Tibial nerve (tissue), 4 donors: ENCODE measurements around the gene PPP1R1A. TPM values are rescaled to one million over a fixed set of nuclear protein-coding genes. Genes with fewer than 3 reads are reported as not detected.

Experiments used
- DNase-seq, 2 donors: peaks; one replicate each; pipeline ENCODE4 v3.0.0-alpha.2; 2019; ENCODE audit warnings: low spot score in 2 of 2
- H3K27ac ChIP-seq, 4 donors: fragments of 200-600 bp; sonication (generic) in 3 of 4; one replicate each; pipeline ENCODE4 v1.5.1; 2017 to 2019; ENCODE audit warnings: mild to moderate bottlenecking in 1 of 4
- H3K27me3 ChIP-seq, 2 donors: fragments of 200-600 bp; sonication (generic) in 1 of 2; one replicate each; pipeline versions ENCODE4 v1.5.1 to v1.6.0; 2017 to 2019
- H3K36me3 ChIP-seq, 3 donors: fragments of 200-600 bp; sonication (generic); one replicate each; pipeline ENCODE4 v1.5.1; 2018 to 2019
- H3K4me1 ChIP-seq, 4 donors: fragments of 200-600 bp; sonication (generic) in 3 of 4; one replicate each; pipeline ENCODE4 v1.5.1; 2017 to 2019
- H3K4me3 ChIP-seq, 4 donors: fragments of 200-600 bp; sonication (generic) in 3 of 4; one replicate each; pipeline ENCODE4 v1.5.1; 2017 to 2019; ENCODE audit warnings: mild to moderate bottlenecking in 1 of 4, moderate library complexity in 1 of 4
- H3K9me3 ChIP-seq, 4 donors: fragments of 200-600 bp; sonication (generic) in 3 of 4; one replicate each; pipeline ENCODE4 v1.5.1; 2017 to 2019
- CTCF ChIP-seq, 5 experiments: fragments of 200-600 bp in 3 of 5; fragments of 450-650 bp in 2 of 5; sonication (generic) in 3 of 5; IDR thresholded peaks; one replicate each; pipeline ENCODE4 v1.5.1; 2016 to 2019; ENCODE audit warnings: antibody characterized with exemption in 5 of 5, mild to moderate bottlenecking in 3 of 5, moderate library complexity in 2 of 5
- EP300 ChIP-seq, 2 donors: sonication (generic); formaldehyde crosslinking; IDR thresholded peaks; one replicate each; pipeline ENCODE4 v1.6.1; 2017; ENCODE audit warnings: antibody characterized with exemption in 2 of 2, mild to moderate bottlenecking in 1 of 2
- POLR2A ChIP-seq, 2 donors: fragments of 450-650 bp; IDR thresholded peaks; one replicate each; pipeline ENCODE4 v1.6.1; 2017; ENCODE audit warnings: antibody characterized with exemption in 2 of 2, mild to moderate bottlenecking in 2 of 2, moderate library complexity in 2 of 2
- WGBS, 2 donors: methylation state at CpG; one replicate each; pipeline ENCODE4 v1.1.5; 2018; 5-methylcytosine and 5-hydroxymethylcytosine counted together
- total RNA-seq, 4 donors: library from RNA; depleted of rRNA; stranded (reverse); fragments of >200 nt; gene quantifications; one replicate each; pipeline ENCODE4 v1.1.0, GENCODE V29; 2016

PPP1R1A gene
- total RNA-seq, 4 donors from 2014 or later, result 26.1 to 77.6 (median 42.5) TPM

- 97% methylated on average over 3 of the region's 3 CpGs for WGBS, 2 donors
- Histone ChIP-seq H3K4me3 (no peak overlapping the region), H3K9me3 (peaks cover 0 to 3% (median 0%) of the 10 kb centered on the region in 4 donors), H3K27me3 (no peaks in the 10 kb centered on the region), H3K27ac (no peak overlapping the region), H3K36me3 (no peaks in the 10 kb centered on the region), H3K4me1 (no peaks in the 10 kb centered on the region)
- no peak for DNase-seq
- TF ChIP-seq EP300 (IDR thresholded peaks at IDR 0.05), result no peak
- TF ChIP-seq POLR2A (IDR thresholded peaks at IDR 0.05), result no peak
- TF ChIP-seq CTCF (IDR thresholded peaks at IDR 0.05), result no peak
Observed at GRCh38 chr12:54628186-54628846, 39.9 kb upstream of the PPP1R1A start.

GRCh38 chr12:54627304-54627703 lies 38.8 kb upstream of the PPP1R1A start:
- H3K27ac ChIP-seq, result no peak overlapping the region
- no peaks in the 10 kb centered on the region for H3K4me1 ChIP-seq
- H3K36me3 ChIP-seq, result no peaks in the 10 kb centered on the region
- WGBS, 2 donors, result 91 to 92% methylated on average over 3 of the region's 3 CpGs
- DNase-seq, result no peak
- H3K9me3 ChIP-seq, result peaks cover 0 to 3% (median 0%) of the 10 kb centered on the region in 4 donors
- H3K27me3 ChIP-seq, result no peaks in the 10 kb centered on the region
- TF ChIP-seq POLR2A (IDR thresholded peaks at IDR 0.05), result no peak
- no peak for TF ChIP-seq CTCF (IDR thresholded peaks at IDR 0.05)
- no peak for TF ChIP-seq EP300 (IDR thresholded peaks at IDR 0.05)
- H3K4me3 ChIP-seq, result no peak overlapping the region

- no peaks in the 10 kb centered on the region for H3K36me3 ChIP-seq
- H3K27me3 ChIP-seq, result no peaks in the 10 kb centered on the region
Observed at GRCh38 chr12:54625598-54625997, 37.1 kb upstream of the PPP1R1A start.

GRCh38 chr12:54624315-54625279 lies 36.1 kb upstream of the PPP1R1A start:
- WGBS, 2 donors, result 41 to 44% methylated on average over 5 of the region's 5 CpGs
- TF ChIP-seq EP300 (IDR thresholded peaks at IDR 0.05), result no peak
- Histone ChIP-seq H3K36me3 (no peaks in the 10 kb centered on the region), H3K9me3 (peaks cover 0 to 3% (median 0%) of the 10 kb centered on the region in 4 donors), H3K27ac (no peak overlapping the region), H3K4me1 (no peaks in the 10 kb centered on the region), H3K4me3 (no peak overlapping the region), H3K27me3 (no peaks in the 10 kb centered on the region)
- DNase-seq, result no peak

More at GRCh38 chr12:54625598-54625997, 37.1 kb upstream of the PPP1R1A start:
- Histone ChIP-seq H3K4me1 (no peaks in the 10 kb centered on the region), H3K4me3 (no peak overlapping the region), H3K27ac (no peak overlapping the region), H3K9me3 (peaks cover 0 to 3% (median 0%) of the 10 kb centered on the region in 4 donors)
- no peak for TF ChIP-seq POLR2A (IDR thresholded peaks at IDR 0.05)
- TF ChIP-seq EP300 (IDR thresholded peaks at IDR 0.05), result no peak
- TF ChIP-seq CTCF (IDR thresholded peaks at IDR 0.05), result no peak
- no peak for DNase-seq

GRCh38 chr12:54622463-54623183 lies 34.2 kb upstream of the PPP1R1A start:
- Histone ChIP-seq H3K27ac (no peak overlapping the region), H3K36me3 (no peaks in the 10 kb centered on the region), H3K27me3 (no peaks in the 10 kb centered on the region), H3K4me3 (no peak overlapping the region), H3K4me1 (no peaks in the 10 kb centered on the region), H3K9me3 (peaks cover 0 to 3% (median 0%) of the 10 kb centered on the region in 4 donors)
- no peak for DNase-seq
- TF ChIP-seq CTCF (IDR thresholded peaks at IDR 0.05), result no peak
- TF ChIP-seq EP300 (IDR thresholded peaks at IDR 0.05), result no peak
- no peak for TF ChIP-seq POLR2A (IDR thresholded peaks at IDR 0.05)
